Measurements from ENCODE around the gene ROPN1. TPM values are rescaled to one million over a fixed set of nuclear protein-coding genes. Genes with fewer than 3 reads are reported as not detected.
A peak's percentile ranks its signal among the peaks of the same experiment; 100 is the strongest.
"Not testable (repeated sequence)": the region's sequence is repeated elsewhere in the genome, so short reads cannot be mapped to it uniquely, and the experiment has no call there.

The ROPN1 gene
- total and polyA plus RNA-seq, 9 donors: 0.08 to 0.16 (median 0.13) TPM; not detected in 6

GRCh38 chr3:124032311-124032880, 40.5 kb upstream of the ROPN1 start:
- peaks cover 27% of the 10 kb centered on the region for H3K27me3 ChIP-seq (ENCODE audit: control insufficient read depth, insufficient read depth, low read length)
- 1% methylated on average over 29 of the region's 29 CpGs for WGBS (ENCODE audit: insufficient coverage)
- H3K27ac ChIP-seq (ENCODE audit: low read length): peak overlapping the region; percentile 64
- H3K4me1 ChIP-seq (ENCODE audit: control insufficient read depth, insufficient read depth, low read length): peaks cover 20% of the 10 kb centered on the region
- peak; percentile 76 for DNase-seq
- no peaks in the 10 kb centered on the region for H3K36me3 ChIP-seq (ENCODE audit: control insufficient read depth, insufficient read depth, low read length)
- H3K4me3 ChIP-seq (ENCODE audit: low read length): peak overlapping the region; percentile 69
- H3K9me3 ChIP-seq (replicated peaks; ENCODE audit: control insufficient read depth, low read depth, low read length): no peaks in the 10 kb centered on the region

GRCh38 chr3:124026516-124026915, 34.6 kb upstream of the ROPN1 start:
- no peak for DNase-seq
- WGBS (ENCODE audit: insufficient coverage): no CpG with 5 or more reads among the region's 4 CpGs
- no peaks in the 10 kb centered on the region for H3K36me3 ChIP-seq (ENCODE audit: control insufficient read depth, insufficient read depth, low read length)
- peaks cover 7% of the 10 kb centered on the region for H3K27me3 ChIP-seq (ENCODE audit: control insufficient read depth, insufficient read depth, low read length)
- no peaks in the 10 kb centered on the region for H3K4me1 ChIP-seq (ENCODE audit: control insufficient read depth, insufficient read depth, low read length)
- no peaks in the 10 kb centered on the region for H3K9me3 ChIP-seq (replicated peaks; ENCODE audit: control insufficient read depth, low read depth, low read length)
- no peak overlapping the region for H3K27ac ChIP-seq (ENCODE audit: low read length)
- no peak overlapping the region for H3K4me3 ChIP-seq (ENCODE audit: low read length)

- WGBS (ENCODE audit: insufficient coverage): 75% methylated on average over 1 of the region's 1 CpG
- H3K27ac ChIP-seq (ENCODE audit: low read length); H3K36me3 ChIP-seq (ENCODE audit: control insufficient read depth, insufficient read depth, low read length); H3K9me3 ChIP-seq (replicated peaks; ENCODE audit: control insufficient read depth, low read depth, low read length); H3K27me3 ChIP-seq (ENCODE audit: control insufficient read depth, insufficient read depth, low read length); H3K4me1 ChIP-seq (ENCODE audit: control insufficient read depth, insufficient read depth, low read length); H3K4me3 ChIP-seq (ENCODE audit: low read length); DNase-seq: not testable (repeated sequence)
These were observed 31.6 kb upstream of the ROPN1 start for GRCh38 chr3:124023531-124023930.

GRCh38 chr3:124019291-124019690, 27.4 kb upstream of the ROPN1 start:
- Histone ChIP-seq H3K27ac (ENCODE audit: low read length) (no peak overlapping the region), H3K36me3 (ENCODE audit: control insufficient read depth, insufficient read depth, low read length) (no peaks in the 10 kb centered on the region), H3K4me3 (ENCODE audit: low read length) (no peak overlapping the region), H3K27me3 (ENCODE audit: control insufficient read depth, insufficient read depth, low read length) (peaks cover 5% of the 10 kb centered on the region), H3K9me3 (replicated peaks; ENCODE audit: control insufficient read depth, low read depth, low read length) (no peaks in the 10 kb centered on the region), H3K4me1 (ENCODE audit: control insufficient read depth, insufficient read depth, low read length) (no peaks in the 10 kb centered on the region)
- WGBS (ENCODE audit: insufficient coverage): no CpG with 5 or more reads among the region's 2 CpGs
- no peak for DNase-seq

- not testable (repeated sequence) for H3K27ac ChIP-seq (ENCODE audit: low read length); H3K4me3 ChIP-seq (ENCODE audit: low read length); DNase-seq; H3K9me3 ChIP-seq (replicated peaks; ENCODE audit: control insufficient read depth, low read depth, low read length); H3K4me1 ChIP-seq (ENCODE audit: control insufficient read depth, insufficient read depth, low read length); H3K36me3 ChIP-seq (ENCODE audit: control insufficient read depth, insufficient read depth, low read length); H3K27me3 ChIP-seq (ENCODE audit: control insufficient read depth, insufficient read depth, low read length)
- WGBS (ENCODE audit: insufficient coverage): 100% methylated on average over 1 of the region's 6 CpGs
These were observed 25.6 kb upstream of the ROPN1 start for GRCh38 chr3:124017502-124017901.

- H3K4me3 ChIP-seq (ENCODE audit: low read length); H3K27ac ChIP-seq (ENCODE audit: low read length); H3K36me3 ChIP-seq (ENCODE audit: control insufficient read depth, insufficient read depth, low read length); H3K9me3 ChIP-seq (replicated peaks; ENCODE audit: control insufficient read depth, low read depth, low read length); H3K4me1 ChIP-seq (ENCODE audit: control insufficient read depth, insufficient read depth, low read length); H3K27me3 ChIP-seq (ENCODE audit: control insufficient read depth, insufficient read depth, low read length): not testable (repeated sequence)
- DNase-seq: peak; percentile 44
- no CpG with 5 or more reads among the region's 4 CpGs for whole genome bisulfite sequencing (ENCODE audit: insufficient coverage)
These were observed 24.6 kb upstream of the ROPN1 start for GRCh38 chr3:124016483-124016882.

- DNase-seq: peak; percentile 63
These were observed 22.5 kb upstream of the ROPN1 start for GRCh38 chr3:124014366-124014942.

GRCh38 chr3:124008321-124008720, 16.4 kb upstream of the ROPN1 start:
- not testable (repeated sequence) for H3K27me3 ChIP-seq (ENCODE audit: control insufficient read depth, insufficient read depth, low read length); H3K4me3 ChIP-seq (ENCODE audit: low read length); H3K36me3 ChIP-seq (ENCODE audit: control insufficient read depth, insufficient read depth, low read length); H3K9me3 ChIP-seq (replicated peaks; ENCODE audit: control insufficient read depth, low read depth, low read length); H3K4me1 ChIP-seq (ENCODE audit: control insufficient read depth, insufficient read depth, low read length); H3K27ac ChIP-seq (ENCODE audit: low read length); DNase-seq
- WGBS (ENCODE audit: insufficient coverage): no CpG with 5 or more reads among the region's 1 CpG

More at GRCh38 chr3:124014366-124014942, 22.5 kb upstream of the ROPN1 start:
- no peak overlapping the region for H3K4me3 ChIP-seq (ENCODE audit: low read length)
- no peaks in the 10 kb centered on the region for H3K4me1 ChIP-seq (ENCODE audit: control insufficient read depth, insufficient read depth, low read length)
- H3K36me3 ChIP-seq (ENCODE audit: control insufficient read depth, insufficient read depth, low read length): no peaks in the 10 kb centered on the region
- no peaks in the 10 kb centered on the region for H3K9me3 ChIP-seq (replicated peaks; ENCODE audit: control insufficient read depth, low read depth, low read length)
- H3K27ac ChIP-seq (ENCODE audit: low read length): no peak overlapping the region
- peaks cover 3% of the 10 kb centered on the region for H3K27me3 ChIP-seq (ENCODE audit: control insufficient read depth, insufficient read depth, low read length)
- WGBS (ENCODE audit: insufficient coverage): no CpG with 5 or more reads among the region's 3 CpGs

GRCh38 chr3:124007186-124007585, 15.3 kb upstream of the ROPN1 start:
- Histone ChIP-seq H3K27me3 (ENCODE audit: control insufficient read depth, insufficient read depth, low read length) (no peaks in the 10 kb centered on the region), H3K4me1 (ENCODE audit: control insufficient read depth, insufficient read depth, low read length) (no peaks in the 10 kb centered on the region), H3K9me3 (replicated peaks; ENCODE audit: control insufficient read depth, low read depth, low read length) (no peaks in the 10 kb centered on the region), H3K27ac (ENCODE audit: low read length) (no peak overlapping the region), H3K4me3 (ENCODE audit: low read length) (no peak overlapping the region), H3K36me3 (ENCODE audit: control insufficient read depth, insufficient read depth, low read length) (no peaks in the 10 kb centered on the region)
- DNase-seq: no peak
- no CpG with 5 or more reads among the region's 4 CpGs for WGBS (ENCODE audit: insufficient coverage)

GRCh38 chr3:124002405-124003079, 10.6 kb upstream of the ROPN1 start:
- not testable (repeated sequence) for H3K4me1 ChIP-seq (ENCODE audit: control insufficient read depth, insufficient read depth, low read length); H3K27ac ChIP-seq (ENCODE audit: low read length); H3K9me3 ChIP-seq (replicated peaks; ENCODE audit: control insufficient read depth, low read depth, low read length); H3K4me3 ChIP-seq (ENCODE audit: low read length); H3K27me3 ChIP-seq (ENCODE audit: control insufficient read depth, insufficient read depth, low read length); DNase-seq; H3K36me3 ChIP-seq (ENCODE audit: control insufficient read depth, insufficient read depth, low read length)
- WGBS (ENCODE audit: insufficient coverage): no CpG with 5 or more reads among the region's 2 CpGs
